WTC11 (cell line): ENCODE measurements around the gene CACNA2D4.

Experiments used
- CREB1 ChIP-seq: sonication (generic); formaldehyde crosslinking; IDR thresholded peaks from 2 replicates; pipeline ENCODE4 v1.8.0; 2023; ENCODE audit warnings: mild to moderate bottlenecking, missing genetic modification reagents
- ELF4 ChIP-seq: sonication (generic); formaldehyde crosslinking; IDR thresholded peaks from 2 replicates; pipeline ENCODE4 v1.8.1; 2022; ENCODE audit warnings: low read depth, mild to moderate bottlenecking, moderate library complexity, missing genetic modification reagents
- ETV6 ChIP-seq: sonication (generic); formaldehyde crosslinking; IDR thresholded peaks from 2 replicates; pipeline ENCODE4 v1.8.1; 2022; ENCODE audit warnings: mild to moderate bottlenecking, missing genetic modification reagents
- KAT7 ChIP-seq: sonication (generic); formaldehyde crosslinking; IDR thresholded peaks from 2 replicates; pipeline ENCODE4 v1.8.1; 2023; ENCODE audit warnings: missing genetic modification reagents, mild to moderate bottlenecking, borderline replicate concordance
- NFYB ChIP-seq: sonication (generic); formaldehyde crosslinking; conservative IDR thresholded peaks from 2 replicates; pipeline ENCODE4 v1.8.0; 2022; ENCODE audit warnings: low read depth, missing genetic modification reagents
- PREB ChIP-seq: sonication (generic); formaldehyde crosslinking; IDR thresholded peaks from 2 replicates; pipeline ENCODE4 v1.8.1; 2022; ENCODE audit warnings: mild to moderate bottlenecking, missing genetic modification reagents, moderate library complexity, borderline replicate concordance
- SMAD3 ChIP-seq: sonication (generic); formaldehyde crosslinking; IDR thresholded peaks from 2 replicates; pipeline ENCODE4 v1.8.0; 2022; ENCODE audit warnings: missing genetic modification reagents, mild to moderate bottlenecking, borderline replicate concordance
- USF2 ChIP-seq: sonication (generic); formaldehyde crosslinking; IDR thresholded peaks from 2 replicates; pipeline ENCODE4 v1.8.1; 2023; ENCODE audit warnings: mild to moderate bottlenecking, missing genetic modification reagents, moderate library complexity
- ZNF263 ChIP-seq: sonication (generic); formaldehyde crosslinking; IDR thresholded peaks from 2 replicates; pipeline ENCODE4 v1.8.1; 2022; ENCODE audit warnings: low read depth, mild to moderate bottlenecking, moderate library complexity, missing genetic modification reagents
- TF ChIP-seq, protein P1 (sequence below): fragments of 200-600 bp; IDR thresholded peaks from 2 replicates; pipeline ENCODE4 v1.8.0; 2022; ENCODE audit warnings: antibody characterized with exemption
- TF ChIP-seq, protein P2 (sequence below): sonication (generic); formaldehyde crosslinking; IDR thresholded peaks from 2 replicates; pipeline ENCODE4 v1.8.1; 2022; ENCODE audit warnings: mild to moderate bottlenecking, moderate library complexity, missing genetic modification reagents
- TF ChIP-seq, protein P3 (sequence below): sonication (generic); formaldehyde crosslinking; IDR thresholded peaks from 2 replicates; pipeline ENCODE4 v1.8.0; 2022; ENCODE audit warnings: mild to moderate bottlenecking, missing genetic modification reagents
- TF ChIP-seq, protein P4 (sequence below): sonication (generic); formaldehyde crosslinking; IDR thresholded peaks from 2 replicates; pipeline ENCODE4 v1.8.1; 2022; ENCODE audit warnings: low read depth, missing genetic modification reagents, borderline replicate concordance

DNA sequence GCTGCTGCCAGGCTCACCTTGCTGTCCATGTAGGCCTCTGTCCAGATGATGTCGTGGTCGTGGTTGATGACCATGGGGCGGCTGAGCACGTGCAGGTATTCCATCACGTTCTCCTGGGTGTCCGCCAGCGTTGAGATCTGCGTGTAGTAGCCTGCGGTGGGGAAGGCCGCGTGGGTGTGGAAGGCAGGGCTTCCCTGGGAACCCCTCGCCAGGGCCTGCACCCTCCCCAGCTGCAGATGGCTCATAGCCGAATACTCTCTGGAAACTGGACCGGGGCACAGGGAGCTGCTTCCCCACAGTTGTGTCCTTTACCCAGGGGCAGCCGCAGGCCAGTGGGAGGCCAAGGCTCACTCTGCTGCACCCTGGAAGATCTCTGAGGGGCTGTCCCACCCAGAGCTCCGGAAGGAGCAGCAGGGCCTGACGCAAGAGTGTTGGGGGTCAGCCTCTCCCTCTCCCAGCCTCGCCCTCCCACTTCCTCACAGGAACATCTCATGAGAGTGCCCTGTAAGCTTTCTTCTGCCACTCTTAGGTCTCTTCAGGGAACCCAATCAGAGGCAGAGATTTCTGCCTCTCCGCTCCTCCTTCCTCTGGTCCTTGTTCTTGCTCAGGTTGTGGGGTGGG, 35.5 kb downstream of the CACNA2D4 start:
- TF ChIP-seq, protein P1, sequence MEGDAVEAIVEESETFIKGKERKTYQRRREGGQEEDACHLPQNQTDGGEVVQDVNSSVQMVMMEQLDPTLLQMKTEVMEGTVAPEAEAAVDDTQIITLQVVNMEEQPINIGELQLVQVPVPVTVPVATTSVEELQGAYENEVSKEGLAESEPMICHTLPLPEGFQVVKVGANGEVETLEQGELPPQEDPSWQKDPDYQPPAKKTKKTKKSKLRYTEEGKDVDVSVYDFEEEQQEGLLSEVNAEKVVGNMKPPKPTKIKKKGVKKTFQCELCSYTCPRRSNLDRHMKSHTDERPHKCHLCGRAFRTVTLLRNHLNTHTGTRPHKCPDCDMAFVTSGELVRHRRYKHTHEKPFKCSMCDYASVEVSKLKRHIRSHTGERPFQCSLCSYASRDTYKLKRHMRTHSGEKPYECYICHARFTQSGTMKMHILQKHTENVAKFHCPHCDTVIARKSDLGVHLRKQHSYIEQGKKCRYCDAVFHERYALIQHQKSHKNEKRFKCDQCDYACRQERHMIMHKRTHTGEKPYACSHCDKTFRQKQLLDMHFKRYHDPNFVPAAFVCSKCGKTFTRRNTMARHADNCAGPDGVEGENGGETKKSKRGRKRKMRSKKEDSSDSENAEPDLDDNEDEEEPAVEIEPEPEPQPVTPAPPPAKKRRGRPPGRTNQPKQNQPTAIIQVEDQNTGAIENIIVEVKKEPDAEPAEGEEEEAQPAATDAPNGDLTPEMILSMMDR: no peak
- TF ChIP-seq ETV6: no peak
- TF ChIP-seq ZNF263 (CRISPR knock-in tag): no peak
- TF ChIP-seq, protein P2, sequence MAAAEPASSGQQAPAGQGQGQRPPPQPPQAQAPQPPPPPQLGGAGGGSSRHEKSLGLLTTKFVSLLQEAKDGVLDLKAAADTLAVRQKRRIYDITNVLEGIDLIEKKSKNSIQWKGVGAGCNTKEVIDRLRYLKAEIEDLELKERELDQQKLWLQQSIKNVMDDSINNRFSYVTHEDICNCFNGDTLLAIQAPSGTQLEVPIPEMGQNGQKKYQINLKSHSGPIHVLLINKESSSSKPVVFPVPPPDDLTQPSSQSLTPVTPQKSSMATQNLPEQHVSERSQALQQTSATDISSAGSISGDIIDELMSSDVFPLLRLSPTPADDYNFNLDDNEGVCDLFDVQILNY (CRISPR knock-in tag): no peak
- TF ChIP-seq ELF4: no peak
- no peak for TF ChIP-seq CREB1 (CRISPR knock-in tag)
- no peak for TF ChIP-seq USF2 (CRISPR knock-in tag)
- no peak for TF ChIP-seq KAT7 (CRISPR knock-in tag)
- TF ChIP-seq, protein P3, sequence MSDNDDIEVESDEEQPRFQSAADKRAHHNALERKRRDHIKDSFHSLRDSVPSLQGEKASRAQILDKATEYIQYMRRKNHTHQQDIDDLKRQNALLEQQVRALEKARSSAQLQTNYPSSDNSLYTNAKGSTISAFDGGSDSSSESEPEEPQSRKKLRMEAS (CRISPR knock-in tag): no peak
- no peak for TF ChIP-seq SMAD3 (CRISPR knock-in tag)
- TF ChIP-seq, protein P4, sequence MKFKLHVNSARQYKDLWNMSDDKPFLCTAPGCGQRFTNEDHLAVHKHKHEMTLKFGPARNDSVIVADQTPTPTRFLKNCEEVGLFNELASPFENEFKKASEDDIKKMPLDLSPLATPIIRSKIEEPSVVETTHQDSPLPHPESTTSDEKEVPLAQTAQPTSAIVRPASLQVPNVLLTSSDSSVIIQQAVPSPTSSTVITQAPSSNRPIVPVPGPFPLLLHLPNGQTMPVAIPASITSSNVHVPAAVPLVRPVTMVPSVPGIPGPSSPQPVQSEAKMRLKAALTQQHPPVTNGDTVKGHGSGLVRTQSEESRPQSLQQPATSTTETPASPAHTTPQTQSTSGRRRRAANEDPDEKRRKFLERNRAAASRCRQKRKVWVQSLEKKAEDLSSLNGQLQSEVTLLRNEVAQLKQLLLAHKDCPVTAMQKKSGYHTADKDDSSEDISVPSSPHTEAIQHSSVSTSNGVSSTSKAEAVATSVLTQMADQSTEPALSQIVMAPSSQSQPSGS (CRISPR knock-in tag): no peak
- no peak for TF ChIP-seq NFYB
- TF ChIP-seq PREB (CRISPR knock-in tag): no peak
